ENCODE data around the gene ARHGEF28.

GRCh38 chr5:73893813-73894212 lies 267.8 kb downstream of the ARHGEF28 start:
- TF ChIP-seq CTCF (conservative IDR thresholded peaks at IDR 0.05 in 1 of 2, IDR thresholded peaks at IDR 0.05 in 1 of 2; ENCODE audit: low read depth in 1 of 2, low read length in 2 of 2), result no peak
- TF ChIP-seq EZH2 (IDR thresholded peaks at IDR 0.05; ENCODE audit: low read length, missing control alignments), result no peak

Data from fibroblast of lung (primary cell).